HepG2 (cell line): Measurements from ENCODE around the gene KREMEN1. TPM values are rescaled to one million over a fixed set of nuclear protein-coding genes. Genes with fewer than 3 reads are reported as not detected.

Experiments used
- MAX ChIP-seq: IDR thresholded peaks from 2 replicates; pipeline ENCODE4 v1.6.1; 2012; ENCODE audit warnings: inconsistent platforms
- NCOA2 ChIP-seq: sonication (generic); formaldehyde crosslinking; IDR thresholded peaks from 2 replicates; pipeline ENCODE4 v1.8.0; 2022; ENCODE audit warnings: inconsistent platforms
- NR2F6 ChIP-seq, 2 experiments: IDR thresholded peaks; 2 replicates each; pipeline ENCODE4 v1.6.1; 2016; ENCODE audit warnings: antibody characterized with exemption in 1 of 2, mild to moderate bottlenecking in 1 of 2
- PRDM15 ChIP-seq: sonication (generic); formaldehyde crosslinking; IDR thresholded peaks from 2 replicates; pipeline ENCODE4 v1.4.0; 2020; ENCODE audit warnings: missing genetic modification reagents
- RFXAP ChIP-seq: sonication (generic); formaldehyde crosslinking; IDR thresholded peaks from 2 replicates; pipeline ENCODE4 v1.4.0; 2020; ENCODE audit warnings: missing genetic modification reagents, borderline replicate concordance
- RNF2 ChIP-seq: fragments of 450-650 bp; conservative IDR thresholded peaks from 2 replicates; pipeline ENCODE4 v1.6.1; 2016; ENCODE audit warnings: low read depth
- TEAD3 ChIP-seq: optimal IDR thresholded peaks from 2 replicates; pipeline ENCODE3; 2016; ENCODE audit warnings: borderline replicate concordance
- TFDP1 ChIP-seq: IDR thresholded peaks from 2 replicates; pipeline ENCODE4 v1.6.1; 2016; ENCODE audit warnings: missing compliant biosample characterization, missing genetic modification reagents, borderline replicate concordance
- THAP7 ChIP-seq: sonication (generic); formaldehyde crosslinking; IDR thresholded peaks from 2 replicates; pipeline ENCODE4 v1.8.1; 2023; ENCODE audit warnings: mild to moderate bottlenecking, missing genetic modification reagents
- ZBTB40 ChIP-seq, 2 experiments: fragments of 450-650 bp in 1 of 2; sonication (generic) in 1 of 2; formaldehyde crosslinking in 1 of 2; IDR thresholded peaks; 2 replicates each; pipeline versions ENCODE4 v1.6.1 to v1.8.0; 2016 to 2022; ENCODE audit warnings: antibody characterized with exemption in 1 of 2, mild to moderate bottlenecking in 1 of 2, missing genetic modification reagents in 1 of 2
- ZNF382 ChIP-seq: sonication (generic); formaldehyde crosslinking; IDR thresholded peaks from 2 replicates; pipeline ENCODE4 v1.5.0; 2020; ENCODE audit warnings: missing genetic modification reagents, mild to moderate bottlenecking, borderline replicate concordance
- ZNF567 ChIP-seq: sonication (generic); formaldehyde crosslinking; IDR thresholded peaks from 2 replicates; pipeline ENCODE4 v1.8.1; 2023; ENCODE audit warnings: mild to moderate bottlenecking, missing genetic modification reagents, borderline replicate concordance
- ZSCAN30 ChIP-seq: sonication (generic); formaldehyde crosslinking; IDR thresholded peaks from 2 replicates; pipeline ENCODE4 v1.5.0; 2020; ENCODE audit warnings: mild to moderate bottlenecking, missing genetic modification reagents
- polyA plus RNA-seq, 8 experiments: library from polyadenylated mRNA; depleted of rRNA in 3 of 8; stranded (reverse) in 7 of 8; unstranded in 1 of 8; fragments of >200 nt; fragmentation: Illumina TruSeq in 4 of 8; extraction: Trizol in 4 of 8; gene quantifications; 2 replicates each; pipeline versions ENCODE4 v1.2.1 to v1.2.3, GENCODE V29; 2011 to 2016; ENCODE audit warnings: low read depth in 4 of 8, missing spikeins in 1 of 8, mixed read lengths in 1 of 8; ENCODE audit not compliant: insufficient read depth in 1 of 8
- total RNA-seq, 5 experiments: library from RNA; depleted of rRNA; stranded (reverse); fragments of >200 nt; fragmentation: Illumina TruSeq; extraction: Trizol; gene quantifications; 2 replicates each; pipeline ENCODE4 v1.2.3, GENCODE V29; 2016; ENCODE audit warnings: low read depth in 1 of 5

KREMEN1 gene
- total and polyA plus RNA-seq, 2 of the 13 experiments (the other 11 are each of a cell fraction or from before 2014, with no cell fraction given), result 9.8 to 13.8 TPM

- TF ChIP-seq THAP7, result no peak
- TF ChIP-seq PRDM15 (CRISPR knock-in tag), result peak; percentile 84
- no peak for TF ChIP-seq ZBTB40 (IDR thresholded peaks at IDR 0.05)
- TF ChIP-seq ZBTB40 (CRISPR knock-in tag; IDR thresholded peaks at IDR 0.05), result no peak
- TF ChIP-seq NCOA2 (CRISPR knock-in tag), result 0 out of 2 replicates have a peak, but pooled peaks have one; percentile 51
- no peak for TF ChIP-seq ZNF382
- no peak for TF ChIP-seq ZNF567 (CRISPR knock-in tag)
- TF ChIP-seq TEAD3, result peak; percentile 29
- TF ChIP-seq RFXAP, result 0 out of 2 replicates have a peak, but pooled peaks have one; percentile 19
- no peak for TF ChIP-seq RNF2
- 0 out of 2 replicates have a peak, but pooled peaks have one; percentile 24 for TF ChIP-seq ZSCAN30 (CRISPR knock-in tag)
- 0 out of 2 replicates have a peak, but pooled peaks have one; percentile 23 for TF ChIP-seq NR2F6 (IDR thresholded peaks at IDR 0.05)
- TF ChIP-seq NR2F6 (CRISPR knock-in tag; IDR thresholded peaks at IDR 0.05), result peak; percentile 40; the same call in 1 of the 2 replicates
- peak; percentile 27; the same call in 1 of the 2 replicates for TF ChIP-seq TFDP1 (CRISPR knock-in tag)
- TF ChIP-seq MAX, result no peak
Measured at GRCh38 chr22:29030016-29030617, 42.7 kb upstream of the KREMEN1 start (continued).
